Suprapubic skin (tissue), 4 donors: ENCODE measurements around the gene AUTS2. TPM values are rescaled to one million over a fixed set of nuclear protein-coding genes. Genes with fewer than 3 reads are reported as not detected.

Source experiments
- DNase-seq, 2 donors: peaks; one replicate each; pipeline ENCODE4 v3.0.0-alpha.2; 2019; ENCODE audit warnings: low spot score in 2 of 2
- H3K27ac ChIP-seq: fragments of 200-600 bp; sonication (generic); one replicate; pipeline ENCODE4 v1.5.1; 2019
- H3K27me3 ChIP-seq: fragments of 200-600 bp; sonication (generic); one replicate; pipeline ENCODE4 v1.5.1; 2019
- H3K36me3 ChIP-seq: fragments of 200-600 bp; sonication (generic); one replicate; pipeline ENCODE4 v1.5.1; 2019
- H3K4me1 ChIP-seq: fragments of 200-600 bp; sonication (generic); one replicate; pipeline ENCODE4 v1.5.1; 2019
- H3K4me3 ChIP-seq: fragments of 200-600 bp; sonication (generic); one replicate; pipeline ENCODE4 v1.5.1; 2019; ENCODE audit warnings: mild to moderate bottlenecking
- H3K9me3 ChIP-seq: fragments of 200-600 bp; sonication (generic); one replicate; pipeline ENCODE4 v1.5.1; 2019
- CTCF ChIP-seq, 2 donors: fragments of 200-600 bp in 1 of 2; fragments of 450-650 bp in 1 of 2; sonication (generic) in 1 of 2; IDR thresholded peaks; one replicate each; pipeline ENCODE4 v1.5.1; 2016 to 2019; ENCODE audit warnings: antibody characterized with exemption in 2 of 2, mild to moderate bottlenecking in 1 of 2, moderate library complexity in 1 of 2
- EP300 ChIP-seq: sonication (generic); formaldehyde crosslinking; IDR thresholded peaks from one replicate; pipeline ENCODE4 v1.6.1; 2017; ENCODE audit warnings: antibody characterized with exemption
- POLR2A ChIP-seq, 2 donors: fragments of 450-650 bp; IDR thresholded peaks; one replicate each; pipeline ENCODE4 v1.6.1; 2017; ENCODE audit warnings: antibody characterized with exemption in 2 of 2, mild to moderate bottlenecking in 2 of 2, moderate library complexity in 2 of 2
- POLR2AphosphoS5 ChIP-seq, 3 donors: sonication (generic); formaldehyde crosslinking; IDR thresholded peaks; one replicate each; pipeline ENCODE4 v1.6.1; 2017; ENCODE audit warnings: antibody characterized with exemption in 3 of 3
- WGBS: methylation state at CpG from one replicate; pipeline ENCODE4 v1.1.5; 2018; 5-methylcytosine and 5-hydroxymethylcytosine counted together
- total RNA-seq, 4 donors: library from RNA; depleted of rRNA; stranded (reverse); fragments of >200 nt; gene quantifications; one replicate each; pipeline ENCODE4 v1.1.0, GENCODE V29; 2016

Gene AUTS2
- total RNA-seq, 4 donors from 2014 or later, result 31.0 to 102 (median 56.4) TPM

- WGBS, result 96% methylated on average over 5 of the region's 5 CpGs
- Histone ChIP-seq H3K27ac (no peak overlapping the region), H3K4me3 (no peak overlapping the region), H3K4me1 (no peaks in the 10 kb centered on the region), H3K9me3 (no peaks in the 10 kb centered on the region), H3K27me3 (no peaks in the 10 kb centered on the region), H3K36me3 (no peaks in the 10 kb centered on the region)
- DNase-seq, result no peak
- no peak for TF ChIP-seq POLR2A (IDR thresholded peaks at IDR 0.05)
- no peak for TF ChIP-seq EP300
- TF ChIP-seq CTCF (IDR thresholded peaks at IDR 0.05), result no peak
- no peak for TF ChIP-seq POLR2AphosphoS5 (IDR thresholded peaks at IDR 0.05)
These were observed 297.8 kb downstream of the AUTS2 start for GRCh38 chr7:69896121-69896520.

GRCh38 chr7:69898189-69898588 is 299.9 kb downstream of the AUTS2 start:
- TF ChIP-seq CTCF (IDR thresholded peaks at IDR 0.05), result no peak
- TF ChIP-seq POLR2A (IDR thresholded peaks at IDR 0.05), result no peak
- no peak for TF ChIP-seq EP300
- TF ChIP-seq POLR2AphosphoS5 (IDR thresholded peaks at IDR 0.05), result no peak
- no peak overlapping the region for H3K27ac ChIP-seq
- H3K9me3 ChIP-seq, result no peaks in the 10 kb centered on the region
- no peaks in the 10 kb centered on the region for H3K36me3 ChIP-seq
- no peak for DNase-seq
- H3K4me3 ChIP-seq, result no peak overlapping the region
- WGBS, result 76% methylated on average over 2 of the region's 2 CpGs
- no peaks in the 10 kb centered on the region for H3K4me1 ChIP-seq
- H3K27me3 ChIP-seq, result no peaks in the 10 kb centered on the region

GRCh38 chr7:69903410-69903809 is 305.1 kb downstream of the AUTS2 start:
- Histone ChIP-seq H3K4me1 (no peaks in the 10 kb centered on the region), H3K27ac (no peak overlapping the region)

GRCh38 chr7:69906283-69906995 is 308.2 kb downstream of the AUTS2 start:
- no peaks in the 10 kb centered on the region for H3K4me1 ChIP-seq
- H3K36me3 ChIP-seq, result no peaks in the 10 kb centered on the region
- 80% methylated on average over 8 of the region's 8 CpGs for WGBS
- no peaks in the 10 kb centered on the region for H3K9me3 ChIP-seq
- DNase-seq, result no peak
- H3K27ac ChIP-seq, result no peak overlapping the region
- H3K27me3 ChIP-seq, result no peaks in the 10 kb centered on the region
- H3K4me3 ChIP-seq, result no peak overlapping the region
- TF ChIP-seq CTCF (IDR thresholded peaks at IDR 0.05) (no peak), EP300 (no peak), POLR2A (IDR thresholded peaks at IDR 0.05) (no peak), POLR2AphosphoS5 (IDR thresholded peaks at IDR 0.05) (no peak)

More at GRCh38 chr7:69903410-69903809, 305.1 kb downstream of the AUTS2 start:
- Histone ChIP-seq H3K27me3 (no peaks in the 10 kb centered on the region), H3K36me3 (no peaks in the 10 kb centered on the region), H3K9me3 (no peaks in the 10 kb centered on the region), H3K4me3 (no peak overlapping the region)
- TF ChIP-seq POLR2AphosphoS5 (IDR thresholded peaks at IDR 0.05), result no peak
- no peak for TF ChIP-seq POLR2A (IDR thresholded peaks at IDR 0.05)
- no peak for TF ChIP-seq CTCF (IDR thresholded peaks at IDR 0.05)
- TF ChIP-seq EP300, result no peak
- DNase-seq, result no peak

GRCh38 chr7:69907720-69908119 is 309.4 kb downstream of the AUTS2 start:
- no peaks in the 10 kb centered on the region for H3K4me1 ChIP-seq
- no peak for DNase-seq
- H3K4me3 ChIP-seq, result no peak overlapping the region
- TF ChIP-seq POLR2A (IDR thresholded peaks at IDR 0.05) (no peak), POLR2AphosphoS5 (IDR thresholded peaks at IDR 0.05) (no peak), CTCF (IDR thresholded peaks at IDR 0.05) (no peak), EP300 (no peak)
- no peaks in the 10 kb centered on the region for H3K9me3 ChIP-seq
- H3K36me3 ChIP-seq, result no peaks in the 10 kb centered on the region
- no peak overlapping the region for H3K27ac ChIP-seq
- H3K27me3 ChIP-seq, result no peaks in the 10 kb centered on the region
